Type B pancreatic cell (in vitro differentiated cells): ENCODE data around the gene GDPD4. TPM values are rescaled to one million over a fixed set of nuclear protein-coding genes. Genes with fewer than 3 reads are reported as not detected.

Experiments used
- DNase-seq: peaks from one replicate; pipeline ENCODE4 v3.0.0; 2021; ENCODE audit warnings: mixed read lengths; ENCODE audit not compliant: unreplicated experiment; ENCODE audit errors: extremely low spot score
- H3K27ac Mint-ChIP-seq: 2 replicates; pipeline ENCODE4 v1.8.0; 2021; ENCODE audit warnings: mild to moderate bottlenecking, mixed read lengths
- H3K27me3 Mint-ChIP-seq: 2 replicates; pipeline ENCODE4 v1.8.0; 2021; ENCODE audit warnings: mixed read lengths
- H3K36me3 Mint-ChIP-seq: 2 replicates; pipeline ENCODE4 v1.8.0; 2021; ENCODE audit warnings: mixed read lengths
- H3K4me1 Mint-ChIP-seq: one replicate; pipeline ENCODE4 v1.8.0; 2021; ENCODE audit warnings: mixed read lengths; ENCODE audit not compliant: unreplicated experiment
- H3K4me3 Mint-ChIP-seq: 2 replicates; pipeline ENCODE4 v1.8.0; 2021; ENCODE audit warnings: mild to moderate bottlenecking, mixed read lengths
- H3K9me3 Mint-ChIP-seq: 2 replicates; pipeline ENCODE4 v1.8.0; 2021; ENCODE audit warnings: mixed read lengths
- CTCF ChIP-seq: fragments of 200-600 bp; sonication (generic); conservative IDR thresholded peaks from 2 replicates; pipeline ENCODE4 v1.5.0; 2021; ENCODE audit warnings: antibody characterized with exemption, mild to moderate bottlenecking
- total RNA-seq: library from RNA; stranded (reverse); gene quantifications from 2 replicates; pipeline ENCODE4 v1.2.1, GENCODE V29; 2021; ENCODE audit warnings: low replicate concordance

The GDPD4 gene
- total RNA-seq, 1 donor from 2014 or later: not detected

- Mint-ChIP-seq H3K4me1 (peaks cover 3% of the 10 kb centered on the region), H3K27me3 (peaks cover 4% of the 10 kb centered on the region), H3K4me3 (no peak overlapping the region), H3K36me3 (no peaks in the 10 kb centered on the region), H3K27ac (no peak overlapping the region), H3K9me3 (no peaks in the 10 kb centered on the region)
- no peak for DNase-seq
- no peak for TF ChIP-seq CTCF
Measured at GRCh38 chr11:77187111-77187750, 114.3 kb downstream of the GDPD4 start.

DNA sequence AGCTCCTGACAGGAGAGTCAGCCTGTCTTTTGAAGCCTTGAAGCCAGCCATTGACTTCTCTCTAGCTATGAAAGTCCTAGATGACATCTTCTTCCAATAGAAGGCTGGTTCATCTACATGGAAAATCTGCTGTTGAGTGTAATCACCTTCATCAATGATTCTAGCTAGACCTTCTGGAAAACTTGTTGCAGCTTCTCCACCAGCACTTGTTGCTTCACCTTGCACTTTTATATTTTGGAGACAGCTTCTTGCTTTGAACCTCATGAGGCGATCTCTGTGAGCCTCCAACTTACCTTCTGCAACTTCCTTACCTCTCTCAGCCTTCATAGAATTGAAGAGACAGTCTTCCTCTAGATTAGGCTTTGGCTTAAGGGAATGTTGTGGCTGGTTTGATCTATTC, 115.2 kb downstream of the GDPD4 start:
- Mint-ChIP-seq H3K27me3 (peaks cover 4% of the 10 kb centered on the region), H3K4me3 (no peak overlapping the region), H3K9me3 (no peaks in the 10 kb centered on the region), H3K4me1 (peaks cover 3% of the 10 kb centered on the region), H3K27ac (no peak overlapping the region), H3K36me3 (no peaks in the 10 kb centered on the region)
- TF ChIP-seq CTCF: no peak
- DNase-seq: no peak

GRCh38 chr11:77184136-77184860, 117.2 kb downstream of the GDPD4 start:
- Mint-ChIP-seq H3K9me3 (no peaks in the 10 kb centered on the region), H3K27me3 (peaks cover 4% of the 10 kb centered on the region), H3K27ac (no peak overlapping the region)

GRCh38 chr11:77183431-77183984, 118.0 kb downstream of the GDPD4 start:
- DNase-seq: no peak
- no peak overlapping the region for H3K27ac Mint-ChIP-seq
- peaks cover 3% of the 10 kb centered on the region for H3K27me3 Mint-ChIP-seq

More at GRCh38 chr11:77184136-77184860, 117.2 kb downstream of the GDPD4 start:
- Mint-ChIP-seq H3K36me3 (no peaks in the 10 kb centered on the region), H3K4me3 (no peak overlapping the region), H3K4me1 (peaks cover 3% of the 10 kb centered on the region)
- DNase-seq: no peak
- TF ChIP-seq CTCF: no peak

More at GRCh38 chr11:77183431-77183984, 118.0 kb downstream of the GDPD4 start:
- peaks cover 2% of the 10 kb centered on the region for H3K4me1 Mint-ChIP-seq
- H3K4me3 Mint-ChIP-seq: no peak overlapping the region
- H3K9me3 Mint-ChIP-seq: no peaks in the 10 kb centered on the region
- TF ChIP-seq CTCF: no peak
- H3K36me3 Mint-ChIP-seq: no peaks in the 10 kb centered on the region
